ENCODE data around the gene INSR. TPM values are rescaled to one million over a fixed set of nuclear protein-coding genes. Genes with fewer than 3 reads are reported as not detected.

Gene INSR
- total RNA-seq, 1 experiment from 2014 or later: 13.7 TPM

- DNase-seq (no peak), ATAC-seq (no peak)
- H3K4me3 ChIP-seq (ENCODE audit: low read length): no peak overlapping the region
- TF ChIP-seq EZH2phosphoT487 (IDR thresholded peaks at IDR 0.05; ENCODE audit: borderline replicate concordance, low read length) (no peak), EZH2 (IDR thresholded peaks at IDR 0.05; ENCODE audit: low read length, unreplicated experiment) (no peak), CTCF (conservative IDR thresholded peaks at IDR 0.05; ENCODE audit: low read depth, low read length) (no peak)
- no peaks in the 10 kb centered on the region for H3K27me3 ChIP-seq (ENCODE audit: low read length)
- ChIA-PET POLR2A (ENCODE audit: unreplicated experiment) (no interaction called here), CTCF (interaction anchor here (0.5 kb wide), 1 partner anchor 590 kb away, joined by 3 read pairs; no protein-coding TSS in a partner anchor)
- no peak overlapping the region for H2AFZ ChIP-seq (ENCODE audit: low read length)
- no peaks in the 10 kb centered on the region for H3K9me3 ChIP-seq (ENCODE audit: low read length)
- H3K9ac ChIP-seq (ENCODE audit: low read length): no peak overlapping the region
- no peaks in the 10 kb centered on the region for H3K79me2 ChIP-seq (ENCODE audit: low read length)
- no peaks in the 10 kb centered on the region for H3F3A ChIP-seq (ENCODE audit: low read length, unreplicated experiment)
- H3K36me3 ChIP-seq (ENCODE audit: low read depth, low read length): no peaks in the 10 kb centered on the region
- no TSS peak for BruUV-seq (replicated peaks)
- intact Hi-C loops (cut with micrococcal nuclease): no loop called here
- H3K9me2 ChIP-seq (replicated peaks; ENCODE audit: low read length): no peaks in the 10 kb centered on the region
- no peaks in the 10 kb centered on the region for H4K20me1 ChIP-seq (ENCODE audit: low read length)
- H3K4me2 ChIP-seq (ENCODE audit: low read length): no peak overlapping the region
- no peak overlapping the region for H3K27ac ChIP-seq (ENCODE audit: low read length)
- H3K4me1 ChIP-seq (ENCODE audit: insufficient read depth, low read length): 0 out of 2 replicates have a peak, but pooled peaks cover 3% of the 10 kb centered on the region
Observed at GRCh38 chr19:7203332-7203731, 90.9 kb downstream of the INSR start.

- no TSS peak for BruUV-seq (replicated peaks)
- H3F3A ChIP-seq (ENCODE audit: low read length, unreplicated experiment): no peaks in the 10 kb centered on the region
- H4K20me1 ChIP-seq (ENCODE audit: low read length): no peaks in the 10 kb centered on the region
- no peak overlapping the region for H3K4me2 ChIP-seq (ENCODE audit: low read length)
- H3K9ac ChIP-seq (ENCODE audit: low read length): no peak overlapping the region
- H3K79me2 ChIP-seq (ENCODE audit: low read length): no peaks in the 10 kb centered on the region
- no peak for ATAC-seq
- H3K27me3 ChIP-seq (ENCODE audit: low read length): no peaks in the 10 kb centered on the region
- H3K4me3 ChIP-seq (ENCODE audit: low read length): no peak overlapping the region
- no peaks in the 10 kb centered on the region for H3K36me3 ChIP-seq (ENCODE audit: low read depth, low read length)
- H3K27ac ChIP-seq (ENCODE audit: low read length): no peak overlapping the region
- H3K4me1 ChIP-seq (ENCODE audit: insufficient read depth, low read length): 0 out of 2 replicates have a peak, but pooled peaks cover 3% of the 10 kb centered on the region
- no peak overlapping the region for H2AFZ ChIP-seq (ENCODE audit: low read length)
- H3K9me2 ChIP-seq (replicated peaks; ENCODE audit: low read length): no peaks in the 10 kb centered on the region
- TF ChIP-seq EZH2phosphoT487 (IDR thresholded peaks at IDR 0.05; ENCODE audit: borderline replicate concordance, low read length) (no peak), EZH2 (IDR thresholded peaks at IDR 0.05; ENCODE audit: low read length, unreplicated experiment) (no peak), CTCF (conservative IDR thresholded peaks at IDR 0.05; ENCODE audit: low read depth, low read length) (no peak)
- H3K9me3 ChIP-seq (ENCODE audit: low read length): no peaks in the 10 kb centered on the region
- ChIA-PET CTCF (no interaction called here), POLR2A (ENCODE audit: unreplicated experiment) (no interaction called here)
- intact Hi-C loops (cut with micrococcal nuclease): no loop called here
- no peak for DNase-seq
Observed at GRCh38 chr19:7202888-7203287, 91.3 kb downstream of the INSR start.

GRCh38 chr19:7200736-7201135 lies 93.5 kb downstream of the INSR start:
- Histone ChIP-seq H3K79me2 (ENCODE audit: low read length) (no peaks in the 10 kb centered on the region), H3K4me3 (ENCODE audit: low read length) (no peak overlapping the region), H3K27ac (ENCODE audit: low read length) (no peak overlapping the region), H3K9ac (ENCODE audit: low read length) (no peak overlapping the region), H3K4me2 (ENCODE audit: low read length) (no peak overlapping the region), H2AFZ (ENCODE audit: low read length) (no peak overlapping the region), H3F3A (ENCODE audit: low read length, unreplicated experiment) (no peaks in the 10 kb centered on the region), H3K9me3 (ENCODE audit: low read length) (no peaks in the 10 kb centered on the region), H3K36me3 (ENCODE audit: low read depth, low read length) (no peaks in the 10 kb centered on the region), H3K9me2 (replicated peaks; ENCODE audit: low read length) (no peaks in the 10 kb centered on the region), H3K4me1 (ENCODE audit: insufficient read depth, low read length) (peaks cover 7% of the 10 kb centered on the region; the same call in 1 of the 2 replicates), H4K20me1 (ENCODE audit: low read length) (no peaks in the 10 kb centered on the region), H3K27me3 (ENCODE audit: low read length) (no peaks in the 10 kb centered on the region)
- no peak for ATAC-seq
- DNase-seq: no peak
- intact Hi-C loops (cut with micrococcal nuclease): no loop called here
- ChIA-PET CTCF (interaction anchor here (0.6 to 0.7 kb wide), 3 partner anchors 51 to 145 kb away, joined by 3 to 5 read pairs (median 3); no protein-coding TSS in a partner anchor), POLR2A (ENCODE audit: unreplicated experiment) (no interaction called here)
- no TSS peak for BruUV-seq (replicated peaks)
- TF ChIP-seq EZH2 (IDR thresholded peaks at IDR 0.05; ENCODE audit: low read length, unreplicated experiment) (no peak), CTCF (conservative IDR thresholded peaks at IDR 0.05; ENCODE audit: low read depth, low read length) (no peak)
